Measurements from ENCODE around the gene MELTF. TPM values are rescaled to one million over a fixed set of nuclear protein-coding genes. Genes with fewer than 3 reads are reported as not detected.

MELTF gene
- total and polyA plus RNA-seq, 2 donors (not counting 1 experiment from before 2014, with no cell fraction given) = 0.13 to 2.9 TPM

DNA sequence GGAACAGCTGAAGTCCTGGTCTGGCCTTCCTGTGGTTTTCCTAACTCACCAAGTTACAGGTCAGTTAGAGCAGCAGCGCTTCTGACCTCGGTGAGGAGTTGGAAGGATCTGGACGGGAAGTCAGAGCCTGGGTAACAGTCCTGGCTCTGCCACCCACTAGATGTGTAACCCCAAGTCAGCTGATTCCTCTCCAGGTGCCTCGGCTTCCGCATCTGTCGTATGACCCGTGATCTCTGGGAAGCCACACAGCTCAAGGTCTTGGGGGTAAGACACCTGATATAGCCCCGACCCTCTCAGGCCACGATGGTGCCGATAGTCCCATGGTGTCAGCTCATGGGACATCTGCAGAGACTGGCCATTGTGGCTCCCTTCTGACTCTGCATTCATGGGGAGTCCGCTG is 52.7 kb downstream of the MELTF start:
- Mint-ChIP-seq H3K4me1 (no peaks in the 10 kb centered on the region), H3K27me3 (peaks cover 32% of the 10 kb centered on the region), H3K27ac (no peak overlapping the region), H3K9me3 (ENCODE audit: insufficient read depth) (no peaks in the 10 kb centered on the region), H3K4me3 (no peak overlapping the region)
- H3K79me2 ChIP-seq (ENCODE audit: control insufficient read depth, insufficient read depth, low read length) = no peaks in the 10 kb centered on the region
- 88% methylated on average over 11 of the region's 11 CpGs for WGBS (ENCODE audit: insufficient coverage)
- H3K4me3 ChIP-seq (ENCODE audit: control extremely low read depth in 1 of 5, extremely low read depth in 1 of 5, insufficient read depth in 1 of 5, low read depth in 2 of 5, low read length in 4 of 5) = no peak overlapping the region
- ChIA-PET POLR2A (no interaction called here), CTCF (interaction anchor here (0.6 to 2.0 kb wide), 2 partner anchors 206 to 213 kb away, joined by 3 to 5 read pairs; no protein-coding TSS in a partner anchor)
- TF ChIP-seq EZH2 (IDR thresholded peaks at IDR 0.05; ENCODE audit: borderline replicate concordance, insufficient read depth, low read depth, low read length, poor library complexity, severe bottlenecking) = no peak
- TF ChIP-seq, protein P1, sequence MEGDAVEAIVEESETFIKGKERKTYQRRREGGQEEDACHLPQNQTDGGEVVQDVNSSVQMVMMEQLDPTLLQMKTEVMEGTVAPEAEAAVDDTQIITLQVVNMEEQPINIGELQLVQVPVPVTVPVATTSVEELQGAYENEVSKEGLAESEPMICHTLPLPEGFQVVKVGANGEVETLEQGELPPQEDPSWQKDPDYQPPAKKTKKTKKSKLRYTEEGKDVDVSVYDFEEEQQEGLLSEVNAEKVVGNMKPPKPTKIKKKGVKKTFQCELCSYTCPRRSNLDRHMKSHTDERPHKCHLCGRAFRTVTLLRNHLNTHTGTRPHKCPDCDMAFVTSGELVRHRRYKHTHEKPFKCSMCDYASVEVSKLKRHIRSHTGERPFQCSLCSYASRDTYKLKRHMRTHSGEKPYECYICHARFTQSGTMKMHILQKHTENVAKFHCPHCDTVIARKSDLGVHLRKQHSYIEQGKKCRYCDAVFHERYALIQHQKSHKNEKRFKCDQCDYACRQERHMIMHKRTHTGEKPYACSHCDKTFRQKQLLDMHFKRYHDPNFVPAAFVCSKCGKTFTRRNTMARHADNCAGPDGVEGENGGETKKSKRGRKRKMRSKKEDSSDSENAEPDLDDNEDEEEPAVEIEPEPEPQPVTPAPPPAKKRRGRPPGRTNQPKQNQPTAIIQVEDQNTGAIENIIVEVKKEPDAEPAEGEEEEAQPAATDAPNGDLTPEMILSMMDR (IDR thresholded peaks at IDR 0.05) = no peak
- no peaks in the 10 kb centered on the region for H3K9me3 ChIP-seq (ENCODE audit: control extremely low read depth in 1 of 3, control insufficient read depth in 2 of 3, insufficient read depth in 1 of 3, low read length in 2 of 3)
- H3K4me1 ChIP-seq (ENCODE audit: control insufficient read depth in 2 of 2, insufficient read depth in 2 of 2, low read length in 2 of 2) = peaks cover 0 to 6% of the 10 kb centered on the region in 2 donors
- H3K27me3 ChIP-seq (replicated peaks in 1 of 4; ENCODE audit: control extremely low read depth in 1 of 4, control insufficient read depth in 3 of 4, insufficient read depth in 4 of 4, low read length in 3 of 4) = peaks cover 0 to 4% (median 0%) of the 10 kb centered on the region in 4 experiments
- no peak for DNase-seq
- H4K20me1 ChIP-seq (ENCODE audit: control insufficient read depth, insufficient read depth, low read length, poor library complexity, severe bottlenecking) = no peaks in the 10 kb centered on the region
- H3K27ac ChIP-seq (ENCODE audit: low read length in 2 of 2) = no peak overlapping the region
- no peak overlapping the region for H3K4me2 ChIP-seq (replicated peaks; ENCODE audit: low read depth, low read length, poor library complexity, severe bottlenecking)
- intact Hi-C loops (cut with micrococcal nuclease) = no loop called here
- no peaks in the 10 kb centered on the region for H3K36me3 ChIP-seq (replicated peaks in 1 of 2; ENCODE audit: control extremely low read depth in 1 of 2, control insufficient read depth in 1 of 2, extremely low read depth in 1 of 2, insufficient read depth in 2 of 2, low read length in 1 of 2)
- no peak overlapping the region for H3K9ac ChIP-seq (ENCODE audit: low read length)
- H2AFZ ChIP-seq (ENCODE audit: insufficient read depth, low read depth, low read length, poor library complexity, severe bottlenecking) = no peak overlapping the region
- ATAC-seq (ENCODE audit: low read depth) = no peak

DNA sequence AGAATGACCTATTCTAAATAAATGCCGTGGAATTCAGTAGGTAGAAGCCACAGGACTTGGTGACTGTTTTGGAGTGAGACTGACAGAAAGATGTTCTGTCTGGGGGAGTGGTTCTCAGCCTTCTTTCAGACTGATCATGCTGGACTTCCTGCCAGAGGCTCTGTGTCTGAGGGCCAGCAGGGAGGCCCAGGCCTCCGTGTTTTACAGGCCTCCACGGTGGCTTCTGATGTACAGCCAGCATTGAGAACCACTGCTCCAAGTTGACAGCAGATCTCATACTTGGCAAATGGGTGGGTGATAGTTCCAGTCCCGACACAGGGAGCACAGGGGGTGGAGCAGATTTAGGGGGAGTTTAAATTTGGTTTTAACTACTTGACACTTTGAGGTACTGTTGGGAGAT is 54.3 kb downstream of the MELTF start:
- no peak overlapping the region for H3K4me3 Mint-ChIP-seq
- Histone ChIP-seq H3K27ac (ENCODE audit: low read length in 2 of 2) (no peak overlapping the region), H3K9ac (ENCODE audit: low read length) (no peak overlapping the region), H3K4me2 (replicated peaks; ENCODE audit: low read depth, low read length, poor library complexity, severe bottlenecking) (no peak overlapping the region), H2AFZ (ENCODE audit: insufficient read depth, low read depth, low read length, poor library complexity, severe bottlenecking) (no peak overlapping the region), H4K20me1 (ENCODE audit: control insufficient read depth, insufficient read depth, low read length, poor library complexity, severe bottlenecking) (no peaks in the 10 kb centered on the region), H3K27me3 (replicated peaks in 1 of 4; ENCODE audit: control extremely low read depth in 1 of 4, control insufficient read depth in 3 of 4, insufficient read depth in 4 of 4, low read length in 3 of 4) (peaks cover 0 to 7% (median 2%) of the 10 kb centered on the region in 4 experiments), H3K4me3 (ENCODE audit: control extremely low read depth in 1 of 5, extremely low read depth in 1 of 5, insufficient read depth in 1 of 5, low read depth in 2 of 5, low read length in 4 of 5) (no peak overlapping the region), H3K36me3 (replicated peaks in 1 of 2; ENCODE audit: control extremely low read depth in 1 of 2, control insufficient read depth in 1 of 2, extremely low read depth in 1 of 2, insufficient read depth in 2 of 2, low read length in 1 of 2) (no peaks in the 10 kb centered on the region), H3K4me1 (ENCODE audit: control insufficient read depth in 2 of 2, insufficient read depth in 2 of 2, low read length in 2 of 2) (peaks cover 0 to 6% of the 10 kb centered on the region in 2 donors), H3K79me2 (ENCODE audit: control insufficient read depth, insufficient read depth, low read length) (no peaks in the 10 kb centered on the region), H3K9me3 (ENCODE audit: control extremely low read depth in 1 of 3, control insufficient read depth in 2 of 3, insufficient read depth in 1 of 3, low read length in 2 of 3) (no peaks in the 10 kb centered on the region)
- peaks cover 28% of the 10 kb centered on the region for H3K27me3 Mint-ChIP-seq
- ATAC-seq (ENCODE audit: low read depth) (no peak), DNase-seq (no peak)
- TF ChIP-seq EZH2 (IDR thresholded peaks at IDR 0.05; ENCODE audit: borderline replicate concordance, insufficient read depth, low read depth, low read length, poor library complexity, severe bottlenecking) = no peak
- TF ChIP-seq, protein P1 (IDR thresholded peaks at IDR 0.05) = no peak
- intact Hi-C loops (cut with micrococcal nuclease) = no loop called here
- no peaks in the 10 kb centered on the region for H3K9me3 Mint-ChIP-seq (ENCODE audit: insufficient read depth)
- no peak overlapping the region for H3K27ac Mint-ChIP-seq
- CTCF ChIA-PET = interaction anchor here (1.4 to 1.5 kb wide), 2 partner anchors 211 to 213 kb away, joined by 3 read pairs; no protein-coding TSS in a partner anchor
- POLR2A ChIA-PET = no interaction called here
- H3K4me1 Mint-ChIP-seq = peaks cover 6% of the 10 kb centered on the region
- 93% methylated on average over 4 of the region's 4 CpGs for WGBS (ENCODE audit: insufficient coverage)
